ENCODE results near the gene ATP11A. TPM values are rescaled to one million over a fixed set of nuclear protein-coding genes. Genes with fewer than 3 reads are reported as not detected.
"Not testable (repeated sequence)": the region's sequence is repeated elsewhere in the genome, so short reads cannot be mapped to it uniquely, and the experiment has no call there.

Gene ATP11A
- total RNA-seq, 3 donors from 2014 or later = 22.1 to 27.2 (median 26.8) TPM

- Histone ChIP-seq H3K36me3 (no peaks in the 10 kb centered on the region), H3K9me3 (no peaks in the 10 kb centered on the region), H3K27me3 (no peaks in the 10 kb centered on the region), H3K4me1 (no peaks in the 10 kb centered on the region), H3K27ac (no peak overlapping the region), H3K4me3 (no peak overlapping the region)
- DNase-seq (ENCODE audit: low spot score in 2 of 2) = no peak
- intact Hi-C loops (cut with DNase I; ENCODE audit: low total_unique reads) = no loop called here
- TF ChIP-seq POLR2A (IDR thresholded peaks at IDR 0.05) (no peak), CTCF (IDR thresholded peaks at IDR 0.05) (no peak), POLR2AphosphoS5 (IDR thresholded peaks at IDR 0.05) (no peak)
These were observed 148.4 kb downstream of the ATP11A start for GRCh38 chr13:112838038-112838841.

GRCh38 chr13:112838842-112839117 lies 148.9 kb downstream of the ATP11A start:
- H3K27me3 ChIP-seq = no peaks in the 10 kb centered on the region
- no peak for DNase-seq (ENCODE audit: low spot score in 2 of 2)
- intact Hi-C loops (cut with DNase I; ENCODE audit: low total_unique reads) = no loop called here
- H3K4me3 ChIP-seq = no peak overlapping the region
- no peaks in the 10 kb centered on the region for H3K4me1 ChIP-seq
- H3K36me3 ChIP-seq = no peaks in the 10 kb centered on the region
- no peak overlapping the region for H3K27ac ChIP-seq
- TF ChIP-seq CTCF (IDR thresholded peaks at IDR 0.05) (no peak), POLR2AphosphoS5 (IDR thresholded peaks at IDR 0.05) (no peak), POLR2A (IDR thresholded peaks at IDR 0.05) (no peak)
- no peaks in the 10 kb centered on the region for H3K9me3 ChIP-seq

- H3K27ac ChIP-seq = no peak overlapping the region
- H3K9me3 ChIP-seq = no peaks in the 10 kb centered on the region
- TF ChIP-seq POLR2A (IDR thresholded peaks at IDR 0.05) (no peak), POLR2AphosphoS5 (IDR thresholded peaks at IDR 0.05) (no peak), CTCF (IDR thresholded peaks at IDR 0.05) (no peak)
- no peaks in the 10 kb centered on the region for H3K36me3 ChIP-seq
- intact Hi-C loops (cut with DNase I; ENCODE audit: low total_unique reads) = no loop called here
- H3K4me3 ChIP-seq = no peak overlapping the region
- no peaks in the 10 kb centered on the region for H3K27me3 ChIP-seq
- no peaks in the 10 kb centered on the region for H3K4me1 ChIP-seq
- DNase-seq (ENCODE audit: low spot score in 2 of 2) = no peak
These were observed 149.7 kb downstream of the ATP11A start for GRCh38 chr13:112839356-112840105.

GRCh38 chr13:112840472-112841302 lies 150.8 kb downstream of the ATP11A start:
- no peak overlapping the region for H3K4me3 ChIP-seq
- H3K36me3 ChIP-seq = no peaks in the 10 kb centered on the region
- DNase-seq (ENCODE audit: low spot score in 2 of 2) = no peak
- H3K4me1 ChIP-seq = no peaks in the 10 kb centered on the region
- intact Hi-C loops (cut with DNase I; ENCODE audit: low total_unique reads) = no loop called here
- no peaks in the 10 kb centered on the region for H3K27me3 ChIP-seq
- no peak overlapping the region for H3K27ac ChIP-seq
- H3K9me3 ChIP-seq = no peaks in the 10 kb centered on the region
- TF ChIP-seq CTCF (IDR thresholded peaks at IDR 0.05) (no peak), POLR2A (IDR thresholded peaks at IDR 0.05) (no peak), POLR2AphosphoS5 (IDR thresholded peaks at IDR 0.05) (no peak)

DNA sequence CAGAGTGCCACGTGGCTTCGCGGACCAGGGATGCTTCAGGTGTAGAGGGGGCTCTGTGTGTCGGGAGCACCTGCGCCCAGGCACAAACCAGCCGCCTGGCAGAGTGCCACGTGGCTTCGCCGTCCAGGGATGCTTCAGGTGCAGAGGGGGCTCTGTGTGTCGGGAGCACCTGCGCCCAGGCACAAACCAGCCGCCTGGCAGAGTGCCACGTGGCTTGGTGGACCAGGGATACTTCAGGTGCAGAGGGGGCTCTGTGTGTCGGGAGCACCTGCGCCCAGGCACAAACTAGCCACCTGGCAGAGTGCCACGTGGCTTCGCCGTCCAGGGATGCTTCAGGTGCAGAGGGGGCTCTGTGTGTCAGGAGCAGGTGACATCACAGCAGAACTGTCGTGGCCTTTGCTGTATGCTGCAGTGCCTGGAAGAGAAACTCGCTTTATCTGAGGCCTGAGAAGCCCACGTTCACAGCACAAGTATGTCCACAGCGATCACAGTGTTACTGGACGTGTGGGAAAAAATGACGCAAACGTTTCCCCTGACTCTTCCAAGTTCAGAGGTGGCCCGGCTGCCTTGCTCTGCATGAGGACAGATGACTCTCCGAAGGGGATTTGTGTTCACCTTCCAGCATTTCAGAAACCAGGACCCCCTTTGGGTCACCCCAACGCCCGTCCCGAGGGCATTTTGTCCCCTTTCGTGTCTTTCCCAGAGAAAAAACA lies 151.6 kb downstream of the ATP11A start:
- H3K4me1 ChIP-seq; H3K27me3 ChIP-seq; H3K9me3 ChIP-seq; H3K36me3 ChIP-seq; intact Hi-C loops (cut with DNase I; ENCODE audit: low total_unique reads); H3K4me3 ChIP-seq; DNase-seq (ENCODE audit: low spot score in 2 of 2): not testable (repeated sequence)
- peak overlapping the region in 1 of 2 donors; percentile 19 for H3K27ac ChIP-seq
